Measurements from ENCODE around the gene CAMLG. TPM values are rescaled to one million over a fixed set of nuclear protein-coding genes. Genes with fewer than 3 reads are reported as not detected.
"Not testable (repeated sequence)": the region's sequence is repeated elsewhere in the genome, so short reads cannot be mapped to it uniquely, and the experiment has no call there.

CAMLG gene
- total RNA-seq = 10 to 100 TPM; 12.7 to 31.0 (median 24.2) TPM

- WGBS, 2 donors (ENCODE audit: low coverage in 1 of 2) = 0% methylated on average over 1 to 49 of the region's 66 CpGs
- Histone ChIP-seq H3K9me3 (no peaks in the 10 kb centered on the region), H3K4me3 (peak within 1 kb of the TSS; percentile 66 to 92 (median 86)), H3K27ac (peak within 1 kb of the TSS; percentile 91 to 97 (median 94)), H3K27me3 (no peaks in the 10 kb centered on the region), H3K4me1 (peaks cover 14 to 25% (median 15%) of the 10 kb centered on the region in 4 donors), H3K36me3 (no peaks in the 10 kb centered on the region)
- DNase-seq = peak; percentile 99
- peak; percentile 98 for TF ChIP-seq POLR2AphosphoS5 (IDR thresholded peaks at IDR 0.05)
- TF ChIP-seq POLR2A (IDR thresholded peaks at IDR 0.05) = peak; percentile 95
- TF ChIP-seq, protein P1, sequence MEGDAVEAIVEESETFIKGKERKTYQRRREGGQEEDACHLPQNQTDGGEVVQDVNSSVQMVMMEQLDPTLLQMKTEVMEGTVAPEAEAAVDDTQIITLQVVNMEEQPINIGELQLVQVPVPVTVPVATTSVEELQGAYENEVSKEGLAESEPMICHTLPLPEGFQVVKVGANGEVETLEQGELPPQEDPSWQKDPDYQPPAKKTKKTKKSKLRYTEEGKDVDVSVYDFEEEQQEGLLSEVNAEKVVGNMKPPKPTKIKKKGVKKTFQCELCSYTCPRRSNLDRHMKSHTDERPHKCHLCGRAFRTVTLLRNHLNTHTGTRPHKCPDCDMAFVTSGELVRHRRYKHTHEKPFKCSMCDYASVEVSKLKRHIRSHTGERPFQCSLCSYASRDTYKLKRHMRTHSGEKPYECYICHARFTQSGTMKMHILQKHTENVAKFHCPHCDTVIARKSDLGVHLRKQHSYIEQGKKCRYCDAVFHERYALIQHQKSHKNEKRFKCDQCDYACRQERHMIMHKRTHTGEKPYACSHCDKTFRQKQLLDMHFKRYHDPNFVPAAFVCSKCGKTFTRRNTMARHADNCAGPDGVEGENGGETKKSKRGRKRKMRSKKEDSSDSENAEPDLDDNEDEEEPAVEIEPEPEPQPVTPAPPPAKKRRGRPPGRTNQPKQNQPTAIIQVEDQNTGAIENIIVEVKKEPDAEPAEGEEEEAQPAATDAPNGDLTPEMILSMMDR (IDR thresholded peaks at IDR 0.05) = peak; percentile 46 to 91 (median 64)
- TF ChIP-seq EP300 (IDR thresholded peaks at IDR 0.05; ENCODE audit: low read depth) = no peak
- in situ Hi-C loops (cut with MboI; ENCODE audit: low pct_ligation_motif_present in 1 of 4, low pct_unique_long_range_greater_than_20kb in 1 of 4, low sequenced_read_pairs in 3 of 4) (loop anchor here in 1 of 4 donors (25.0 kb wide), 1 partner anchor 174 kb away; the partner anchor contains the start of gene PCBD2), intact Hi-C loops (cut with DNase I; ENCODE audit: low total_unique reads) (no loop called here)
Measured at GRCh38 chr5:134738133-134738962, at the start of gene CAMLG. CAMLG (plus strand) TSS chr5:134738548; CDS start chr5:134738621, 73 bp downstream.

GRCh38 chr5:134690144-134690543 is 48.2 kb upstream of the CAMLG start:
- in situ Hi-C loops (cut with MboI; ENCODE audit: low pct_ligation_motif_present in 1 of 4, low pct_unique_long_range_greater_than_20kb in 1 of 4, low sequenced_read_pairs in 3 of 4); H3K9me3 ChIP-seq; DNase-seq; H3K27ac ChIP-seq; H3K4me1 ChIP-seq; H3K27me3 ChIP-seq; intact Hi-C loops (cut with DNase I; ENCODE audit: low total_unique reads); H3K4me3 ChIP-seq: not testable (repeated sequence)
- peaks cover 0 to 64% (median 26%) of the 10 kb centered on the region in 4 donors for H3K36me3 ChIP-seq
- 95 to 100% methylated on average over 3 to 8 of the region's 8 CpGs for WGBS, 2 donors (ENCODE audit: low coverage in 1 of 2)

DNA sequence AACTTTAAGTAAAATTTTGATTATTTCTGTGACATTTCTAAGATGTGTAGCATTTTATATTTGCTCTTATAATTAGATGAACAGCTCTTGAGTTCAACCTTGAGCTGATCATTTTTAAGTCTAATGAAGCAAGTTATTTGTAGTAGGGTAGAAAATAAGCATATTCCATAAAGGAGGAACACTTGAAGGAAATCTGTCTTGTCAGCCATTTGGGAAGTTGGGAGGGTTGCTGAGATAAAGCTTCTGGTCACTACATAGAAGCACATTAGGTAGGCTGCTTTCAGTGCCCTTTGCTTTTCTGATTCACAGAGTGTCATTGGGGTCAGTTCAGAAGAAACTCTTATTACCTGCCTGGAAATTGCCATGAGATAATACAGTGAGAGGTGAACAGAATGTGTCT is 45.6 kb upstream of the CAMLG start:
- intact Hi-C loops (cut with DNase I; ENCODE audit: low total_unique reads) = no loop called here
- no peak for TF ChIP-seq EP300 (IDR thresholded peaks at IDR 0.05; ENCODE audit: low read depth)
- TF ChIP-seq POLR2A (IDR thresholded peaks at IDR 0.05) = no peak
- TF ChIP-seq, protein P1 (IDR thresholded peaks at IDR 0.05) = no peak
- TF ChIP-seq POLR2AphosphoS5 (IDR thresholded peaks at IDR 0.05) = no peak
- in situ Hi-C loops (cut with MboI; ENCODE audit: low pct_ligation_motif_present in 1 of 4, low pct_unique_long_range_greater_than_20kb in 1 of 4, low sequenced_read_pairs in 3 of 4) = no loop called here
- H3K27ac ChIP-seq = no peak overlapping the region
- peaks cover 0 to 54% (median 18%) of the 10 kb centered on the region in 4 donors for H3K36me3 ChIP-seq
- no peaks in the 10 kb centered on the region for H3K27me3 ChIP-seq
- no peaks in the 10 kb centered on the region for H3K4me1 ChIP-seq
- DNase-seq = no peak
- no peaks in the 10 kb centered on the region for H3K9me3 ChIP-seq
- H3K4me3 ChIP-seq = no peak overlapping the region

- intact Hi-C loops (cut with DNase I; ENCODE audit: low total_unique reads) (no loop called here), in situ Hi-C loops (cut with MboI; ENCODE audit: low pct_ligation_motif_present in 1 of 4, low pct_unique_long_range_greater_than_20kb in 1 of 4, low sequenced_read_pairs in 3 of 4) (no loop called here)
- H3K27me3 ChIP-seq = no peaks in the 10 kb centered on the region
- no peaks in the 10 kb centered on the region for H3K4me1 ChIP-seq
- no peak overlapping the region for H3K27ac ChIP-seq
- 80 to 96% methylated on average over 1 of the region's 1 CpG for WGBS, 2 donors (ENCODE audit: low coverage in 1 of 2)
- H3K4me3 ChIP-seq = no peak overlapping the region
- TF ChIP-seq POLR2A (IDR thresholded peaks at IDR 0.05) = no peak
- TF ChIP-seq, protein P1 (IDR thresholded peaks at IDR 0.05) = no peak
- no peak for TF ChIP-seq POLR2AphosphoS5 (IDR thresholded peaks at IDR 0.05)
- TF ChIP-seq EP300 (IDR thresholded peaks at IDR 0.05; ENCODE audit: low read depth) = no peak
- peaks cover 0 to 81% (median 34%) of the 10 kb centered on the region in 4 donors for H3K36me3 ChIP-seq
- no peaks in the 10 kb centered on the region for H3K9me3 ChIP-seq
- DNase-seq = no peak
Measured at GRCh38 chr5:134708301-134708700, 30.0 kb upstream of the CAMLG start.

Data from transverse colon (tissue), 4 donors.